H9 (cell line): Measurements from ENCODE around the gene CAMTA1. TPM values are rescaled to one million over a fixed set of nuclear protein-coding genes. Genes with fewer than 3 reads are reported as not detected.

Experiments
- DNase-seq: peaks from one replicate; pipeline ENCODE4 v3.0.0-alpha.2; 2017
- H2AFZ ChIP-seq: one replicate; pipeline ENCODE4 v1.6.1; 2013; ENCODE audit warnings: mild to moderate bottlenecking, low read length, control low read depth, moderate library complexity
- H2AK5ac ChIP-seq: 2 replicates; pipeline ENCODE4 v1.6.1; 2013; ENCODE audit warnings: low read length, control low read depth, mixed read lengths; ENCODE audit not compliant: insufficient read length
- H2BK120ac ChIP-seq: one replicate; pipeline ENCODE4 v1.6.1; 2013; ENCODE audit warnings: low read depth, mild to moderate bottlenecking, low read length, control low read depth, inconsistent platforms; ENCODE audit not compliant: poor library complexity, severe bottlenecking
- H2BK12ac ChIP-seq: 2 replicates; pipeline ENCODE4 v1.6.1; 2013; ENCODE audit warnings: low read length, control low read depth, mixed read lengths, low read depth; ENCODE audit not compliant: insufficient read length
- H2BK15ac ChIP-seq: 2 replicates; pipeline ENCODE4 v1.6.1; 2013; ENCODE audit warnings: low read depth, low read length, control low read depth
- H2BK20ac ChIP-seq: one replicate; pipeline ENCODE4 v1.6.1; 2013; ENCODE audit warnings: low read depth, mild to moderate bottlenecking, low read length, control low read depth, inconsistent platforms; ENCODE audit not compliant: poor library complexity, severe bottlenecking
- H2BK5ac ChIP-seq: 2 replicates; pipeline ENCODE4 v1.6.1; 2013; ENCODE audit warnings: low read length, control low read depth, mixed read lengths; ENCODE audit not compliant: insufficient read length
- H3K14ac ChIP-seq: 2 replicates; pipeline ENCODE4 v1.6.1; 2013; ENCODE audit warnings: low read length, control low read depth; ENCODE audit not compliant: insufficient read depth
- H3K18ac ChIP-seq: 2 replicates; pipeline ENCODE4 v1.6.1; 2013; ENCODE audit warnings: low read depth, mild to moderate bottlenecking, mixed read lengths, low read length, control low read depth; ENCODE audit not compliant: insufficient read length
- H3K23ac ChIP-seq: 2 replicates; pipeline ENCODE4 v1.6.1; 2013; ENCODE audit warnings: low read length, control low read depth, mixed read lengths, low read depth; ENCODE audit not compliant: insufficient read length
- H3K23me2 ChIP-seq: 2 replicates; pipeline ENCODE4 v1.6.1; 2013; ENCODE audit warnings: low read depth, mild to moderate bottlenecking, mixed read lengths, low read length, control low read depth; ENCODE audit not compliant: insufficient read length, poor library complexity, severe bottlenecking
- H3K27ac ChIP-seq: 2 replicates; pipeline ENCODE4 v1.5.1; 2013; ENCODE audit warnings: low read length, control low read depth, mixed read lengths, low read depth; ENCODE audit not compliant: insufficient read length
- H3K27me3 ChIP-seq: 2 replicates; pipeline ENCODE4 v1.6.1; 2013; ENCODE audit warnings: low read length, control low read depth, inconsistent platforms; ENCODE audit not compliant: insufficient read depth
- H3K4ac ChIP-seq: 2 replicates; pipeline ENCODE4 v1.6.1; 2013; ENCODE audit warnings: low read depth, mild to moderate bottlenecking, control low read depth, inconsistent platforms, low read length, moderate library complexity
- H3K4me1 ChIP-seq: 2 replicates; pipeline ENCODE4 v1.6.1; 2013; ENCODE audit warnings: low read length, control low read depth, inconsistent platforms; ENCODE audit not compliant: insufficient read depth
- H3K4me2 ChIP-seq: 2 replicates; pipeline ENCODE4 v1.6.1; 2013; ENCODE audit warnings: low read length, control low read depth, mixed read lengths; ENCODE audit not compliant: insufficient read length, insufficient read depth
- H3K56ac ChIP-seq: 2 replicates; pipeline ENCODE4 v1.6.1; 2013; ENCODE audit warnings: low read depth, mild to moderate bottlenecking, mixed read lengths, low read length, control low read depth; ENCODE audit not compliant: insufficient read length
- H3K79me1 ChIP-seq: 2 replicates; pipeline ENCODE4 v1.6.1; 2013; ENCODE audit warnings: low read depth, mild to moderate bottlenecking, moderate library complexity, low read length, control low read depth, inconsistent platforms; ENCODE audit not compliant: insufficient read depth, poor library complexity, severe bottlenecking
- H3K79me2 ChIP-seq: 2 replicates; pipeline ENCODE4 v1.6.1; 2013; ENCODE audit warnings: low read length, control low read depth, inconsistent platforms; ENCODE audit not compliant: insufficient read depth
- H3K9ac ChIP-seq: 2 replicates; pipeline ENCODE4 v1.6.1; 2013; ENCODE audit warnings: low read length, control low read depth, mixed read lengths; ENCODE audit not compliant: insufficient read length; ENCODE audit errors: extremely low read depth
- H3K9me3 ChIP-seq: one replicate; pipeline ENCODE4 v1.6.1; 2013; ENCODE audit warnings: low read depth, low read length, inconsistent platforms; ENCODE audit not compliant: control insufficient read depth
- H3T11ph ChIP-seq: one replicate; pipeline ENCODE4 v1.6.1; 2013; ENCODE audit warnings: mild to moderate bottlenecking, low read length, control low read depth, inconsistent platforms
- H4K20me1 ChIP-seq: one replicate; pipeline ENCODE4 v1.6.1; 2013; ENCODE audit not compliant: control insufficient read depth, insufficient read length, insufficient read depth
- H4K5ac ChIP-seq: 2 replicates; pipeline ENCODE4 v1.6.1; 2013; ENCODE audit warnings: low read depth, mild to moderate bottlenecking, mixed read lengths, low read length, control low read depth; ENCODE audit not compliant: insufficient read length
- H4K8ac ChIP-seq: replicated peaks from 2 replicates; pipeline ENCODE4 v1.6.1; 2013; ENCODE audit warnings: low read length, control low read depth, mixed read lengths, low read depth; ENCODE audit not compliant: insufficient read length
- H4K91ac ChIP-seq: 2 replicates; pipeline ENCODE4 v1.6.1; 2013; ENCODE audit warnings: low read depth, mild to moderate bottlenecking, moderate library complexity, mixed read lengths, low read length, control low read depth; ENCODE audit not compliant: insufficient read length
- H3K27ac Mint-ChIP-seq, 3 experiments: 2 replicates in 2 of 3; 3 replicates in 1 of 3; pipeline ENCODE4 v1.8.0; 2020 to 2021; ENCODE audit warnings: mixed read lengths in 3 of 3, mild to moderate bottlenecking in 1 of 3, moderate library complexity in 1 of 3
- H3K27me3 Mint-ChIP-seq: 2 replicates; pipeline ENCODE4 v1.8.0; 2021; ENCODE audit warnings: low read depth, mild to moderate bottlenecking, moderate library complexity, mixed read lengths
- H3K36me3 Mint-ChIP-seq, 3 experiments: 2 replicates in 2 of 3; 3 replicates in 1 of 3; pipeline ENCODE4 v1.8.0; 2020 to 2021; ENCODE audit warnings: low read depth in 3 of 3, mixed read lengths in 3 of 3; ENCODE audit not compliant: insufficient read depth in 1 of 3
- H3K4me1 Mint-ChIP-seq, 2 experiments: 2 replicates each; pipeline ENCODE4 v1.8.0; 2020; ENCODE audit warnings: mixed read lengths in 2 of 2
- H3K4me3 Mint-ChIP-seq, 2 experiments: 2 replicates in 1 of 2; 3 replicates in 1 of 2; pipeline ENCODE4 v1.8.0; 2020 to 2021; ENCODE audit warnings: mild to moderate bottlenecking in 2 of 2, mixed read lengths in 2 of 2, moderate library complexity in 1 of 2
- H3K9me3 Mint-ChIP-seq, 2 experiments: 2 replicates in 1 of 2; 3 replicates in 1 of 2; pipeline ENCODE4 v1.8.0; 2020; ENCODE audit warnings: mild to moderate bottlenecking in 2 of 2, mixed read lengths in 2 of 2, moderate library complexity in 1 of 2
- WGBS: extraction: QIAGEN DNeasy Blood & Tissue Kit; methylation state at CpG from one replicate; pipeline ENCODE4 v1.1.7; 2013; ENCODE audit warnings: missing lambda C conversion rate, low lambda C conversion rate, mixed read lengths; ENCODE audit not compliant: insufficient read length; ENCODE audit errors: extremely low coverage; 5-methylcytosine and 5-hydroxymethylcytosine counted together
- total RNA-seq: library from RNA; stranded (reverse); gene quantifications from 2 replicates; pipeline ENCODE4 v1.2.1, GENCODE V29; 2021
- TF ChIP-seq, protein P1 (sequence below): fragments of 200-600 bp; sonication (generic); conservative IDR thresholded peaks from 3 replicates; pipeline ENCODE4 v1.8.0; 2021; ENCODE audit warnings: antibody characterized with exemption, mild to moderate bottlenecking

CAMTA1 gene
- total RNA-seq, 1 experiment from 2014 or later, result 115 TPM

DNA sequence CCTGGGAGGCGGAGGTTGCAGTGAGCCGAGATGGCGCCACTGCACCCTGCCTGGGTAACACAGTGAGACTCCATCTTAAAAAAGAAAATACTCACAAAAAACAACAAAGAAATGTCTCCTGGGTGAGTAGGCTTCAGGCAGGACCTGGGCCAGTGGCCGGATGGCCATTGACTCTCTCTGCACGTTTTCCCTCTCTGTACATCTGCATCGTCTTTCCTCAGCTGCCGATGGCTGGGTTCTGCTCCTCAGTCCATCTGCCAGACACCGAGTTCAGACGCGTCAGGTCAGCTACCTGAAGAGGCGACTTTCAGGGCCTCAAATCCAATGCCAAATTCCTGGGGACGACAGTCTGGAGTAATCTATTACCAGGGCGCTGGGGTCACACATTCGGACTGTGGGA is 199.3 kb downstream of the CAMTA1 start:
- TF ChIP-seq, protein P1, sequence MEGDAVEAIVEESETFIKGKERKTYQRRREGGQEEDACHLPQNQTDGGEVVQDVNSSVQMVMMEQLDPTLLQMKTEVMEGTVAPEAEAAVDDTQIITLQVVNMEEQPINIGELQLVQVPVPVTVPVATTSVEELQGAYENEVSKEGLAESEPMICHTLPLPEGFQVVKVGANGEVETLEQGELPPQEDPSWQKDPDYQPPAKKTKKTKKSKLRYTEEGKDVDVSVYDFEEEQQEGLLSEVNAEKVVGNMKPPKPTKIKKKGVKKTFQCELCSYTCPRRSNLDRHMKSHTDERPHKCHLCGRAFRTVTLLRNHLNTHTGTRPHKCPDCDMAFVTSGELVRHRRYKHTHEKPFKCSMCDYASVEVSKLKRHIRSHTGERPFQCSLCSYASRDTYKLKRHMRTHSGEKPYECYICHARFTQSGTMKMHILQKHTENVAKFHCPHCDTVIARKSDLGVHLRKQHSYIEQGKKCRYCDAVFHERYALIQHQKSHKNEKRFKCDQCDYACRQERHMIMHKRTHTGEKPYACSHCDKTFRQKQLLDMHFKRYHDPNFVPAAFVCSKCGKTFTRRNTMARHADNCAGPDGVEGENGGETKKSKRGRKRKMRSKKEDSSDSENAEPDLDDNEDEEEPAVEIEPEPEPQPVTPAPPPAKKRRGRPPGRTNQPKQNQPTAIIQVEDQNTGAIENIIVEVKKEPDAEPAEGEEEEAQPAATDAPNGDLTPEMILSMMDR, result no peak
- H2AK5ac ChIP-seq, result no peak overlapping the region
- no peaks in the 10 kb centered on the region for H3K23me2 ChIP-seq
- H3K18ac ChIP-seq, result no peak overlapping the region
- no peak overlapping the region for H3T11ph ChIP-seq
- H3K79me1 ChIP-seq, result no peaks in the 10 kb centered on the region
- H3K27ac ChIP-seq, result no peak overlapping the region
- no peak overlapping the region for H3K23ac ChIP-seq
- no peak overlapping the region; a peak in 1 of 7 replicates for H3K27ac Mint-ChIP-seq
- peaks cover 34 to 47% of the 10 kb centered on the region in 2 experiments for H3K4me1 Mint-ChIP-seq
- no peak overlapping the region for H4K91ac ChIP-seq
- H3K4me1 ChIP-seq, result peaks cover under 1% of the 10 kb centered on the region; the same call in 1 of the 2 replicates
- WGBS, result no CpG with 5 or more reads among the region's 14 CpGs
- no peak overlapping the region for H3K9ac ChIP-seq
- peaks cover 0 to 2% (median 0%) of the 10 kb centered on the region in 3 experiments; a peak in 3 of 7 replicates for H3K36me3 Mint-ChIP-seq
- no peaks in the 10 kb centered on the region; the same call in 1 of the 2 replicates for H3K27me3 Mint-ChIP-seq
- no peaks in the 10 kb centered on the region for H3K9me3 ChIP-seq
- H3K9me3 Mint-ChIP-seq, result peaks cover 2 to 4% of the 10 kb centered on the region in 2 experiments; a peak in 4 of 5 replicates
- no peak overlapping the region for H2BK12ac ChIP-seq
- no peak overlapping the region for H3K56ac ChIP-seq
- no peak overlapping the region for H2AFZ ChIP-seq
- H4K8ac ChIP-seq, result no peak overlapping the region
- H2BK20ac ChIP-seq, result no peak overlapping the region
- H3K4me2 ChIP-seq, result no peak overlapping the region
- H3K14ac ChIP-seq, result no peak overlapping the region
- H2BK120ac ChIP-seq, result no peak overlapping the region
- H4K20me1 ChIP-seq, result no peaks in the 10 kb centered on the region
- H3K79me2 ChIP-seq, result no peaks in the 10 kb centered on the region
- H3K4ac ChIP-seq, result no peak overlapping the region
- DNase-seq, result no peak
- no peak overlapping the region for H2BK15ac ChIP-seq
- H4K5ac ChIP-seq, result no peak overlapping the region
- H3K4me3 Mint-ChIP-seq, result no peak overlapping the region
- H2BK5ac ChIP-seq, result no peak overlapping the region
- H3K27me3 ChIP-seq, result no peaks in the 10 kb centered on the region
